ENCODE results near the gene TMEM14B.
"Not testable (repeated sequence)": the region's sequence is repeated elsewhere in the genome, so short reads cannot be mapped to it uniquely, and the experiment has no call there.

Gene TMEM14B

DNA sequence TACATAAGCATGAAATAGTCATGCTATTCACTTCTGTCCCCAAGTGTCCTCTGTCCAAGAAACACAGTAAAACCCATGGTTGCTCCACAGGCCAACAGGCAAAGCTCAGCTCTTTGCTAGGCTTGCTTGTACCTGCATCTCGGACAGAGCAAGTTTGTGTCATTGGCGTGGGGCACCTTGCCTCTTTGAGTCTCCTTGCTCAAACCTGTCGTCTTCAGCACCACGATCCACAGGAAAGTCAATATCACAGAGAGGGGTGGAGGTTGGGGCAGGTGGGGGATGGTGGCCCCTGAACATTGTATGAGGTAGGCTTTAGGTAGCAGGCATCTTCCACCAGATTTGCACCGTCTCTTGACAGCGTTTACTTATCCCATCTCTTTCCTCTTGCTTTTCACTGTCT lies 4.1 kb upstream of the TMEM14B start:
- TF ChIP-seq, protein P1, sequence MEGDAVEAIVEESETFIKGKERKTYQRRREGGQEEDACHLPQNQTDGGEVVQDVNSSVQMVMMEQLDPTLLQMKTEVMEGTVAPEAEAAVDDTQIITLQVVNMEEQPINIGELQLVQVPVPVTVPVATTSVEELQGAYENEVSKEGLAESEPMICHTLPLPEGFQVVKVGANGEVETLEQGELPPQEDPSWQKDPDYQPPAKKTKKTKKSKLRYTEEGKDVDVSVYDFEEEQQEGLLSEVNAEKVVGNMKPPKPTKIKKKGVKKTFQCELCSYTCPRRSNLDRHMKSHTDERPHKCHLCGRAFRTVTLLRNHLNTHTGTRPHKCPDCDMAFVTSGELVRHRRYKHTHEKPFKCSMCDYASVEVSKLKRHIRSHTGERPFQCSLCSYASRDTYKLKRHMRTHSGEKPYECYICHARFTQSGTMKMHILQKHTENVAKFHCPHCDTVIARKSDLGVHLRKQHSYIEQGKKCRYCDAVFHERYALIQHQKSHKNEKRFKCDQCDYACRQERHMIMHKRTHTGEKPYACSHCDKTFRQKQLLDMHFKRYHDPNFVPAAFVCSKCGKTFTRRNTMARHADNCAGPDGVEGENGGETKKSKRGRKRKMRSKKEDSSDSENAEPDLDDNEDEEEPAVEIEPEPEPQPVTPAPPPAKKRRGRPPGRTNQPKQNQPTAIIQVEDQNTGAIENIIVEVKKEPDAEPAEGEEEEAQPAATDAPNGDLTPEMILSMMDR (IDR thresholded peaks at IDR 0.05; ENCODE audit: extremely low read depth, insufficient read depth, missing control alignments) = no peak

DNA sequence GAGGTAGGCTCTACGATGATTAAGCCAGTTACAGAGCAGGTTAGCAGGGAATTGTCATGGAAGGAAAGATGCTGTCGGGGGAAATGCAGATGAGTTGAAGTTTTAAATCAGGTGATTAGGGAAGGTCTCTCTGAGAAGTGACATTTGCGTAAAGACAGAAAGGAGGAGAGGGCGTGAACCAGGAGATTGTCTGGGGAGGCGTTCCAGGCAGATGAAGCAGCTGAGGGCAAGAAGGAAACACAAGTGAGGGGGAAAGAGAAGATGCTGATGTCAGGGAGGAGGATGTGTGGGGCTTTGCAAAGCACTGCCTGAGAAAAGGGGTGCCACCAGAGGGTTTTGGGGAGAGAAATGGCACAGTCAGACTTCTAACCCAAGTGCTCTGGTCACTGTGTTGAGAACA lies 2.5 kb upstream of the TMEM14B start:
- DNase-seq (ENCODE audit: low spot score) = no peak
- in situ Hi-C loops (cut with MboI; ENCODE audit: low pct_unique_long_range_greater_than_20kb, low sequenced_read_pairs, unreplicated experiment) = no loop called here
- TF ChIP-seq, protein P1 (IDR thresholded peaks at IDR 0.05; ENCODE audit: extremely low read depth, insufficient read depth, missing control alignments) = no peak

More for the DNA sequence above, 4.1 kb upstream of the TMEM14B start:
- DNase-seq (ENCODE audit: low spot score) = no peak
- in situ Hi-C loops (cut with MboI; ENCODE audit: low pct_unique_long_range_greater_than_20kb, low sequenced_read_pairs, unreplicated experiment) = no loop called here

DNA sequence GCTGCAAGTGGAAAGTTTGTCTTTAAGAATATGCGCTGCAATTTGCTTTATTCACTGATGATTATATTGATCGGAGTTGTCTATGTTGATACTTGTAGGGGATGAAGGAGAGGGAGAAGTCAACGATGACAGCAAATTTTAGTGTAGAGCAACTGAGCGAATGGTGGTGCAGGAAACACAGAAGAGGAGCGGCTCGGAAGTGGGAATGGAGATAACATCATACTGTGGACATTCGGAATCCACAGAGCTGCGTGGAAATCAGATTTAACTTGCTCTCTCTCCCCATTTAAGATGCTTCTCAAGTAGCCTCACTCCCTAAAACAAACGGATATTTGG lies 722 bp upstream of the TMEM14B start:
- DNase-seq (ENCODE audit: low spot score) = no peak
- in situ Hi-C loops (cut with MboI; ENCODE audit: low pct_unique_long_range_greater_than_20kb, low sequenced_read_pairs, unreplicated experiment) = no loop called here
- TF ChIP-seq, protein P1 (IDR thresholded peaks at IDR 0.05; ENCODE audit: extremely low read depth, insufficient read depth, missing control alignments) = no peak

DNA sequence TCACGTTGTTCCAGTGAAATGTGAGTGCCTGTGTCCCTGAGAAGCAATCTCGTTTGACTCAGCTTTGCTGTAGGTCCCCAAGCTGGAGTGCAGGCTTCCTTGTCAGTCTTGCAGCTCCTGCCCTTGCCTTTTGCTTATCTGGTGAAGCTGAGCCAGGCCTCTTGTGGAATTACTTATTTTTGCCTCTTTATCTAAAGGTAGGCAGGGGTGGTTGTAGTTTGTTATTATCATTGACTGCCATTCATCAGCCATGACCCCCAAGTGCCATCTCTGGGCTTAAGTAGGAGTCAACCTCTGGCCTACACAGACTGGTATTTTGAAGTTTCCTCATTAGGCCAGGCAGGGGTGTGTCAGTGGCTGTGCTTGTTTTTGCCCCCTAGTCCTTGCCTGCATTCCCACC lies 2.1 kb downstream of the TMEM14B start:
- in situ Hi-C loops (cut with MboI; ENCODE audit: low pct_unique_long_range_greater_than_20kb, low sequenced_read_pairs, unreplicated experiment) = no loop called here
- TF ChIP-seq, protein P1 (IDR thresholded peaks at IDR 0.05; ENCODE audit: extremely low read depth, insufficient read depth, missing control alignments) = no peak
- DNase-seq (ENCODE audit: low spot score) = no peak

DNA sequence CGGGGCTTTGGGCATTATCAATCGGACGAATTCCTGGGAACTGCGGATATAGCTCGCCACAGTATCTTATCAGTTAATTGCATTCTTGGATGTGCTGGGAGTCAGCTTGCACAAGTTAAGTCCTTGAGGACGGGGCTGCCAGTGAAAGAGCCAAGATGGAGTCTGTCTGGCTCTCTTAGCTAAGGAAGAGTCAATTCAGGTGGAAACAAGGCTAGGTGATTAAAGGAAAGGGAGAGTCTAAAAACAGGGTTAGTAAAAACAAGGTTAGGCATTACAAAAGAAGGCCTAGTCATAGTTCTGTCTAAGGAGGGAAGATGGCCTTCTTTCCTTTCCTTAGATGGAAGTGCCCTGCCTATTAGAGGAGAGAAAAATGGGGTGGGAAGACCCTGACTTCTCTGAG lies 3.0 kb downstream of the TMEM14B start:
- in situ Hi-C loops (cut with MboI; ENCODE audit: low pct_unique_long_range_greater_than_20kb, low sequenced_read_pairs, unreplicated experiment); DNase-seq (ENCODE audit: low spot score): not testable (repeated sequence)

DNA sequence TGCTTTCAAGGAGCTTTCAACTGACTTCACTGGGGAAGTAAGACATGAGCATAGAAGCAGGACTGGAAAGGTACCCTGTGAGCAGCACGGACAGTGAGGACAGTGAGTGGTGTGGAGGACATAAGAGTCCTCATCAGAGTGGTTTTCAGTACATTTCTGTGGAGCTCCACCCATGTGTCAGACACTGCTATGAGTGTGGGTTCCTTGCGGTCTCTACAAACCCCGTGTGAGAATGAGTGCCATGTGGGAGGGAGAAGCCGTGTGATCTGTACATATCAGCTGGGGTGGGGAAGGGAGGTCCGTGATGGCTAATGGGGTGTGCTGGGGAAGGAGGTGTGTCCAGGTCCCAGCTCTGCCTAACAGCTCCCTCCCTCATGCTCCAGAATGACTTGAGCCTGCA lies 4.2 kb downstream of the TMEM14B start:
- in situ Hi-C loops (cut with MboI; ENCODE audit: low pct_unique_long_range_greater_than_20kb, low sequenced_read_pairs, unreplicated experiment); DNase-seq (ENCODE audit: low spot score): not testable (repeated sequence)

DNA sequence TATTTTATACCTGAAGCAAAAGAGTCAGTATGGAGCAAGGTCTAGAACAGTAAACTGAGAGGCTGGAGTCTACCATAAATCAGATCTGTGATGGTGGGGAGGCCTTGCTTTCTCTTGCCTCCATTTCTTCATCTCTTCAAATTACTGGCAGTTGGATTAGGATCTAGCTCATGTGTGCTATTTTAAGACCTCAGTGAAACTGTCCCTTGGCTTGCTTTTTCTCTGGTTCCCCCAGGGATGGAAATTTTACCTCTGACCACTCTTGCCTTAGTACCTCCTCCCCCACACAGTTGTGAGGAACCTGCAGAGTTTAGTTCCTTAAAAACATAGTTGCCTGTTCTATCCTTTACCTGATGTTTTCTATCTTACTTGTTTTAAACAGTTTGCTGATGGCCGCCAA lies 8.5 kb downstream of the TMEM14B start:
- in situ Hi-C loops (cut with MboI; ENCODE audit: low pct_unique_long_range_greater_than_20kb, low sequenced_read_pairs, unreplicated experiment) = no loop called here
- TF ChIP-seq, protein P1 (IDR thresholded peaks at IDR 0.05; ENCODE audit: extremely low read depth, insufficient read depth, missing control alignments) = no peak

DNA sequence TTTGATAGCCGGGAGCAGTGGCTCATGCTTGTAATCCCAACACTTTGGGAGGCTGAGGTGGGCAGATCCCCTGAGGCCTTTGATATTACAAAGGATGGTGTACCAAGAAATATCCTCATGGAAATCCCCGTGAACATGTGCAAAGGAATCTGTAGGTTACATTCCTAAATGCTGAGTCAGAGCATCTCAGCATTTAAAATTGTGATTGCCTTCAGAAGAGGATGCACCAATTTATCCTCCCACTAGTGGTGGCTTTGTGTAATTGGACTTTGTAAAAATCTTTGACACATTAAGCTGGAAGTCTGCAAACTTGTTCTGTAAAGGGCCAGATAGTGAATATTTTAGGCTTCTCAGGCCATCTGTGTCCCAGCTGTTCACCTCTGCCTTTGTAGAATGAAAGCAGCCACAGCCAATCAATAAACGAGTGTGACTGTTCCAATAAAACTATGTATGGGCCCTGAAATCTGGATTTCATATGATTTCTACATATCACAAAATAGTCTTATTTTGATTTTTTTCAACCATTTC lies 11.8 kb downstream of the TMEM14B start:
- TF ChIP-seq, protein P1 (IDR thresholded peaks at IDR 0.05; ENCODE audit: extremely low read depth, insufficient read depth, missing control alignments) = peak; percentile 46
- DNase-seq (ENCODE audit: low spot score) = no peak
- in situ Hi-C loops (cut with MboI; ENCODE audit: low pct_unique_long_range_greater_than_20kb, low sequenced_read_pairs, unreplicated experiment) = no loop called here

More for the DNA sequence above, 8.5 kb downstream of the TMEM14B start:
- DNase-seq (ENCODE audit: low spot score) = no peak
